Measurements from ENCODE around the gene AP1B1.

DNA sequence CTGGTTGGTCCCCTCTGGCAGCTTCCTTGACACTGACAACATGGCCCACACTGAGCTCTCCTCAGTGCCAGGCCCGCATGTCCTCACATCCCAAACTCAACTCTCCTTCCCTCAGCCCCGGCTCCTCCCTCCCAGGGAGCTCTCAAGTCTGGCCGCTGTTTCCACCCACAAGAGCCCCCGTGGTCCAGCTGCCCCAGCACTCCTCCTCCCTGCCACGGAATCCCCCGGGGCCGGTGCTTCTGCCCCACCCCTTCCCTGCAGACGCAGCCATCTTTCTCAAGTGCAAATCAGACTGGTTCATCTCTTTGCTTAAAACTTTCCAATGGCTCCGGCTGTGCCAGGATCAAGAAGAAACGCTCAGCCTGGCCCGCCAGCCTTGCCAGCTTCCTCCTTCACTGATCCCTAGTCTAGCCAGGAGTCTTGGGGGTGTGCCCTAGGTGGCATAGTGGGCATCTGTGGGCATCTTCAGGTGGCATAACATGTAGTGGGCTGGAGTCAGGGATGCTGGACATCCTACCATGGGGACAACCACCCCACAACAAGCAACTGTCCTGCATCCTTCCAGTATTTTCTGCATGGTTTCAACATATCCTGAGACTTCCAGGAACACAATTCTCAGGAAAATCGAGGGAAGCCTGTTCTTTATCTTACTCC lies 50.6 kb downstream of the AP1B1 start:
- TF ChIP-seq EZH2 (IDR thresholded peaks at IDR 0.05; ENCODE audit: low read depth, low read length, severe bottlenecking) (no peak), TAF1 (IDR thresholded peaks at IDR 0.05; ENCODE audit: low read depth, low read length) (no peak), TBP (IDR thresholded peaks at IDR 0.05; ENCODE audit: low read depth, low read length) (no peak), KDM4A (IDR thresholded peaks at IDR 0.05; ENCODE audit: low read depth, low read length, severe bottlenecking) (no peak), MAFK (IDR thresholded peaks at IDR 0.05; ENCODE audit: low read depth, low read length) (no peak), ZNF274 (IDR thresholded peaks at IDR 0.05; ENCODE audit: borderline replicate concordance, extremely low read depth, low read length) (no peak), RFX5 (IDR thresholded peaks at IDR 0.05; ENCODE audit: borderline replicate concordance, low read depth, low read length) (no peak), YY1 (IDR thresholded peaks at IDR 0.05; ENCODE audit: low read depth, low read length) (no peak), RNF2 (IDR thresholded peaks at IDR 0.05; ENCODE audit: borderline replicate concordance, low read depth, low read length, missing control alignments, poor library complexity, severe bottlenecking) (no peak), BRCA1 (IDR thresholded peaks at IDR 0.05; ENCODE audit: low read depth, low read length) (no peak), EP300 (IDR thresholded peaks at IDR 0.05; ENCODE audit: borderline replicate concordance in 1 of 2, low read depth in 2 of 2, low read length in 2 of 2) (no peak), RXRA (IDR thresholded peaks at IDR 0.05; ENCODE audit: insufficient read depth, low read depth, low read length) (no peak)
- TF ChIP-seq, protein P1, sequence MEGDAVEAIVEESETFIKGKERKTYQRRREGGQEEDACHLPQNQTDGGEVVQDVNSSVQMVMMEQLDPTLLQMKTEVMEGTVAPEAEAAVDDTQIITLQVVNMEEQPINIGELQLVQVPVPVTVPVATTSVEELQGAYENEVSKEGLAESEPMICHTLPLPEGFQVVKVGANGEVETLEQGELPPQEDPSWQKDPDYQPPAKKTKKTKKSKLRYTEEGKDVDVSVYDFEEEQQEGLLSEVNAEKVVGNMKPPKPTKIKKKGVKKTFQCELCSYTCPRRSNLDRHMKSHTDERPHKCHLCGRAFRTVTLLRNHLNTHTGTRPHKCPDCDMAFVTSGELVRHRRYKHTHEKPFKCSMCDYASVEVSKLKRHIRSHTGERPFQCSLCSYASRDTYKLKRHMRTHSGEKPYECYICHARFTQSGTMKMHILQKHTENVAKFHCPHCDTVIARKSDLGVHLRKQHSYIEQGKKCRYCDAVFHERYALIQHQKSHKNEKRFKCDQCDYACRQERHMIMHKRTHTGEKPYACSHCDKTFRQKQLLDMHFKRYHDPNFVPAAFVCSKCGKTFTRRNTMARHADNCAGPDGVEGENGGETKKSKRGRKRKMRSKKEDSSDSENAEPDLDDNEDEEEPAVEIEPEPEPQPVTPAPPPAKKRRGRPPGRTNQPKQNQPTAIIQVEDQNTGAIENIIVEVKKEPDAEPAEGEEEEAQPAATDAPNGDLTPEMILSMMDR (IDR thresholded peaks at IDR 0.05; ENCODE audit: control extremely low read depth in 1 of 3, insufficient read depth in 1 of 3, low read depth in 1 of 3, low read length in 3 of 3), result no peak

Data from H1 (cell line).